ENCODE measurements around the gene FAM222B. TPM values are rescaled to one million over a fixed set of nuclear protein-coding genes. Genes with fewer than 3 reads are reported as not detected.

The FAM222B gene
- total and polyA plus RNA-seq, 9 of the 15 experiments (the other 6 are each of a cell fraction or from before 2014, with no cell fraction given): 4.0 to 34.6 (median 7.5) TPM

DNA sequence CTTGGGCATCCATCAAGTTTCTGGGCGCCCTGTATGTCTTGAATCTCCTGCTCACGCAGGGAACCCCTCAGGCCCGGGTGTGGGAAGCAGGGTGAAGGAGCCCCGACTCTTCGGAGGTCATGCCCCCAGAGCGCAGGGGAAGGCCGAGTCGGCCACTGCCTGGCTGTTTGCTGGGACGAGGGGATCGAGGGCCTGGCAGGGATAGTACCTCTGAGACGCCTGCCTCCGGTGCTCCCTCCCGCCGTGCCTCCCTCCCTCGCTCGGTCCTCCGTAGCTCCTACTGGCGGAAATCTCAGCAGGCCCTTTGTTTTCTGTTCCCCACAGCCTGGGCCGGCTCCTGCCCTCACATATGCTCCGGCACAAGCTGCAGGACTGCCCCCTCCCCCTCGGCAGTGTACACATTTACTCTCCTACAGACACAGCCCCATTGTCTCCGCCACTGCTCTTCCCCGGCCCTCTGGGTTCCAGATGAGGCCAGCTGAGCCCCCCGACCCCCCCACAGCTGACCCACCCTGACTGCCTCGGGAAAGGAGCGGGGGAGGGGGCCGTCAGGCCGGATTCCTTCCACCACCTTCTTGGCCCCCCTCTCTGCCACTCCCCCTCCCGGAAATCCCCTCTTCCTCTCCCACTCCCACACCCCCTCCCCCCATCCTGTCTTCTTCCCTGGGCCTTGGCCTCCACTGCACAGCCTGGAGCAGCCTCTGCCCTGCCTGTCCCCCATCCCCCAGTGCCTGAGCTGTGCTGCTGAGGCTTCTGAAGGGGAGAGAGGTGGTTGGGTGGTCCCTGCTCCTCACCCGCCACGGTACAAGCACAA lies 97.4 kb downstream of the FAM222B start:
- no TSS peak for BruUV-seq (replicated peaks)
- ATAC-seq (peak; percentile 12), DNase-seq (ENCODE audit: extremely low read depth in 1 of 4, low spot score in 3 of 4) (peak; percentile 35 to 71 (median 46)), FAIRE-seq (peak; percentile 71)
- no peaks in the 10 kb centered on the region for H3K9me1 ChIP-seq (ENCODE audit: control insufficient read depth, insufficient read depth, low read length)
- ChIA-PET CTCF (ENCODE audit: low intra/inter-chr PET ratio) (interaction anchor here (1.9 kb wide), 1 partner anchor 18 kb away, joined by 14 read pairs; the partner anchor contains the start of genes NEK8 and TLCD1), POLR2A (interaction anchor here (0.6 to 17.4 kb wide), 14 partner anchors 8 to 205 kb away, joined by 3 to 367 read pairs (median 3); partner anchors contain the start of genes NEK8, PIGS, PROCA1 and RPL23A)
- no peaks in the 10 kb centered on the region for H3K9me3 ChIP-seq (replicated peaks; ENCODE audit: control insufficient read depth, insufficient read depth, low read depth, low read length)
- WGBS (ENCODE audit: insufficient coverage, low coverage, missing lambda C conversion rate): 4% methylated on average over 29 of the region's 31 CpGs
- no peaks in the 10 kb centered on the region for H3K27me3 ChIP-seq (ENCODE audit: control insufficient read depth in 2 of 2, insufficient read depth in 2 of 2, low read length in 2 of 2)
- H3K4me2 ChIP-seq (ENCODE audit: insufficient read depth, low read length): peak overlapping the region; percentile 94
- intact Hi-C loops (cut with micrococcal nuclease): loop anchor here (5.0 kb wide), 1 partner anchor 98 kb away; the partner anchor contains the start of gene BLTP2
- peak overlapping the region; percentile 87 for H3K4me3 ChIP-seq
- H2AFZ ChIP-seq (ENCODE audit: low read depth, low read length): no peak overlapping the region
- H3K4me1 ChIP-seq (replicated peaks in 1 of 2; ENCODE audit: control insufficient read depth in 2 of 2, insufficient read depth in 2 of 2, low read length in 2 of 2): peaks cover 39 to 81% of the 10 kb centered on the region in 2 experiments
- peaks cover 52% of the 10 kb centered on the region for H3K79me2 ChIP-seq (ENCODE audit: control insufficient read depth, insufficient read depth, low read length)
- peaks cover 27% of the 10 kb centered on the region for H4K20me1 ChIP-seq (replicated peaks; ENCODE audit: control insufficient read depth, insufficient read depth, low read length)
- H3K9ac ChIP-seq (ENCODE audit: insufficient read depth in 1 of 2, low read depth in 2 of 2, low read length in 2 of 2): peak overlapping the region; percentile 93 to 99
- H3K36me3 ChIP-seq (ENCODE audit: control insufficient read depth, insufficient read depth, low read length): peaks cover 53% of the 10 kb centered on the region
- H3K27ac ChIP-seq (ENCODE audit: extremely low read depth, low read depth, low read length): peak overlapping the region; percentile 96
- in situ Hi-C loops (cut with MboI): no loop called here
- TF ChIP-seq MXI1 (IDR thresholded peaks at IDR 0.05; ENCODE audit: low read depth, low read length) (no peak), ZNF445 (CRISPR knock-in tag; IDR thresholded peaks at IDR 0.05; ENCODE audit: low read depth) (no peak), HCFC1 (IDR thresholded peaks at IDR 0.05; ENCODE audit: low read depth, low read length) (peak; percentile 18; the same call in 1 of the 2 replicates), ZNF165 (CRISPR knock-in tag; IDR thresholded peaks at IDR 0.05; ENCODE audit: borderline replicate concordance) (no peak), RBM22 (IDR thresholded peaks at IDR 0.05; ENCODE audit: low read depth, low read length, poor library complexity, severe bottlenecking) (peak; percentile 65), BCOR (IDR thresholded peaks at IDR 0.05) (no peak), ZBTB7A (IDR thresholded peaks at IDR 0.05; ENCODE audit: borderline replicate concordance, control insufficient read depth, low read depth, low read length) (peak; percentile 59), FOXK1 (CRISPR knock-in tag; IDR thresholded peaks at IDR 0.05; ENCODE audit: borderline replicate concordance) (no peak), ZZZ3 (IDR thresholded peaks at IDR 0.05) (no peak), MEIS2 (IDR thresholded peaks at IDR 0.05; ENCODE audit: partially characterized antibody) (no peak), PHF21A (IDR thresholded peaks at IDR 0.05; ENCODE audit: borderline replicate concordance, low read depth) (peak; percentile 81; the same call in 1 of the 2 replicates), POLR2H (tag; IDR thresholded peaks at IDR 0.05; ENCODE audit: low read depth) (no peak)
- TF ChIP-seq, protein P1, sequence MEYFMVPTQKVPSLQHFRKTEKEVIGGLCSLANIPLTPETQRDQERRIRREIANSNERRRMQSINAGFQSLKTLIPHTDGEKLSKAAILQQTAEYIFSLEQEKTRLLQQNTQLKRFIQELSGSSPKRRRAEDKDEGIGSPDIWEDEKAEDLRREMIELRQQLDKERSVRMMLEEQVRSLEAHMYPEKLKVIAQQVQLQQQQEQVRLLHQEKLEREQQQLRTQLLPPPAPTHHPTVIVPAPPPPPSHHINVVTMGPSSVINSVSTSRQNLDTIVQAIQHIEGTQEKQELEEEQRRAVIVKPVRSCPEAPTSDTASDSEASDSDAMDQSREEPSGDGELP (CRISPR knock-in tag; IDR thresholded peaks at IDR 0.05; ENCODE audit: borderline replicate concordance): peak; percentile 38; the same call in 1 of the 2 replicates
- TF ChIP-seq, protein P2, sequence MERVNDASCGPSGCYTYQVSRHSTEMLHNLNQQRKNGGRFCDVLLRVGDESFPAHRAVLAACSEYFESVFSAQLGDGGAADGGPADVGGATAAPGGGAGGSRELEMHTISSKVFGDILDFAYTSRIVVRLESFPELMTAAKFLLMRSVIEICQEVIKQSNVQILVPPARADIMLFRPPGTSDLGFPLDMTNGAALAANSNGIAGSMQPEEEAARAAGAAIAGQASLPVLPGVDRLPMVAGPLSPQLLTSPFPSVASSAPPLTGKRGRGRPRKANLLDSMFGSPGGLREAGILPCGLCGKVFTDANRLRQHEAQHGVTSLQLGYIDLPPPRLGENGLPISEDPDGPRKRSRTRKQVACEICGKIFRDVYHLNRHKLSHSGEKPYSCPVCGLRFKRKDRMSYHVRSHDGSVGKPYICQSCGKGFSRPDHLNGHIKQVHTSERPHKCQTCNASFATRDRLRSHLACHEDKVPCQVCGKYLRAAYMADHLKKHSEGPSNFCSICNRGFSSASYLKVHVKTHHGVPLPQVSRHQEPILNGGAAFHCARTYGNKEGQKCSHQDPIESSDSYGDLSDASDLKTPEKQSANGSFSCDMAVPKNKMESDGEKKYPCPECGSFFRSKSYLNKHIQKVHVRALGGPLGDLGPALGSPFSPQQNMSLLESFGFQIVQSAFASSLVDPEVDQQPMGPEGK (CRISPR knock-in tag; IDR thresholded peaks at IDR 0.05; ENCODE audit: borderline replicate concordance): no peak
- TF ChIP-seq, protein P3, sequence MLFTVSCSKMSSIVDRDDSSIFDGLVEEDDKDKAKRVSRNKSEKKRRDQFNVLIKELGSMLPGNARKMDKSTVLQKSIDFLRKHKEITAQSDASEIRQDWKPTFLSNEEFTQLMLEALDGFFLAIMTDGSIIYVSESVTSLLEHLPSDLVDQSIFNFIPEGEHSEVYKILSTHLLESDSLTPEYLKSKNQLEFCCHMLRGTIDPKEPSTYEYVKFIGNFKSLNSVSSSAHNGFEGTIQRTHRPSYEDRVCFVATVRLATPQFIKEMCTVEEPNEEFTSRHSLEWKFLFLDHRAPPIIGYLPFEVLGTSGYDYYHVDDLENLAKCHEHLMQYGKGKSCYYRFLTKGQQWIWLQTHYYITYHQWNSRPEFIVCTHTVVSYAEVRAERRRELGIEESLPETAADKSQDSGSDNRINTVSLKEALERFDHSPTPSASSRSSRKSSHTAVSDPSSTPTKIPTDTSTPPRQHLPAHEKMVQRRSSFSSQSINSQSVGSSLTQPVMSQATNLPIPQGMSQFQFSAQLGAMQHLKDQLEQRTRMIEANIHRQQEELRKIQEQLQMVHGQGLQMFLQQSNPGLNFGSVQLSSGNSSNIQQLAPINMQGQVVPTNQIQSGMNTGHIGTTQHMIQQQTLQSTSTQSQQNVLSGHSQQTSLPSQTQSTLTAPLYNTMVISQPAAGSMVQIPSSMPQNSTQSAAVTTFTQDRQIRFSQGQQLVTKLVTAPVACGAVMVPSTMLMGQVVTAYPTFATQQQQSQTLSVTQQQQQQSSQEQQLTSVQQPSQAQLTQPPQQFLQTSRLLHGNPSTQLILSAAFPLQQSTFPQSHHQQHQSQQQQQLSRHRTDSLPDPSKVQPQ (CRISPR knock-in tag; IDR thresholded peaks at IDR 0.05; ENCODE audit: borderline replicate concordance): no peak

All from K562 (cell line).